DOHH2 (cell line): Measurements from ENCODE around the gene TANC1.

ENCODE experiments used
- CTCF ChIP-seq: fragments of 200-600 bp; sonication (generic); IDR thresholded peaks from one replicate; pipeline ENCODE4 v1.5.1; 2014; ENCODE audit warnings: antibody characterized with exemption, mild to moderate bottlenecking, low read depth, low read length; ENCODE audit not compliant: poor library complexity, severe bottlenecking
- EZH2phosphoT487 ChIP-seq: fragments of 200-600 bp; sonication (generic); IDR thresholded peaks from 2 replicates; pipeline ENCODE4 v1.6.1; 2017; ENCODE audit warnings: borderline replicate concordance, mild to moderate bottlenecking, antibody characterized with exemption, low read length, moderate library complexity, mixed read lengths

- TF ChIP-seq CTCF (no peak), EZH2phosphoT487 (no peak)
These were observed 7.0 kb downstream of the TANC1 start for GRCh38 chr2:158975271-158975921.
